GM19099 (cell line): ENCODE data around the gene HMX3.

Experiments used
- POLR2A ChIP-seq: IDR thresholded peaks from 3 replicates; pipeline ENCODE4 v1.6.1; 2011; ENCODE audit warnings: low read depth; ENCODE audit not compliant: insufficient read length; ENCODE audit errors: extremely low read depth

HMX3 gene

DNA sequence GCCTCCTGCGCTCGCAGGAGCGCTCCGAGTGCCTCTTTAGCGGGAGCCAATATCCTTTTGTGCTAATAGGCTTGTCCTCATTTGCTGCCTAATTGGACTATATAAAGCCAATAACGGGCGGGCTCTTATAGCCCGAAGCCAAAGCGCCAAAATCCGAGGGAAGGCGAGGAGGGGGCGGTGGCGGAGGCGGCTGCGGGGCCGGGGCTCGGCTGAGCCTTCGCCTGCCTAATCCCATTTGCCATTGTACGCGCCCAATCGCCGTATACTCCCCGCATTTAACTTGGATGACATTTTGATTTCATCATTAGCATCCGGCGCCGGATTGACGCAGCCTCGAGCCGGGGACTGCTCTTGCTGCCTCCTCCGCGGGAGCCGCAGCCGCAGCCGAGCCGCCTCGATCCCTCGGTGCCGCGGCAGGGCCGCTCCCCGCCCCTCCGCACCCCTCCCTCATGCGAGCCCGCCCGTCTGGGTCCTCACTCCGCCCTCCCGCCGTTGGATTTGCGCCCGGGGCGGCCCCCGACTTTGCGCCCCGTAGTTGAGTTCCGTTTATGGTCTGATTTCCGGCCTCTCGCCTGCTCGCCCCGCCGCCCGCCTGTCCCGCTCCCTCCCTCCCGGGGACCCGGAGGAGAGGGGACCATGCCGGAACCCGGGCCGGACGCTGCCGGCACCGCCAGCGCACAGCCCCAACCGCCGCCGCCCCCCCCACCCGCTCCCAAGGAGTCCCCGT lies at the start of gene HMX3:
TSS of gene HMX3 (plus strand) at position 556 of the 727 bp plus-strand sequence. CDS start at position 637, 81 bp downstream.
- TF ChIP-seq POLR2A, result no peak

DNA sequence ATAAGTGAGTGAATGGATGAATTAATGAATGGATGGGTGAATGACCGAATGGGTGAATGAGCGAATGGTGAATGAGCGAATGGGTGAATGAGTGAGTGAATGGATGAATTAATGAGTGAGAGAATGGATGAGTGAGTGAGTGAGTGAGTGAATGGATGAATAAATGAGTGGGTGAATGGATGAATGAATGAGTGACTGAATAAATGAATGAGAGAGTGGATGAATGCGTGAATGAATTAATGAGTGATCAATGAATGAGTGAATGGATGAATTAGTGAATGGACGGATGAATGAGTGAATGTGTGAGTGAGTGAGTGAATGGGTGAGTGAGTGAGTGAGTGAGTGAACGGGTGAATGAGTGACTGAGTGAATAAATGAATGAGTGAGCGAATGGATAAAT lies 49.5 kb upstream of the HMX3 start:
- no peak for TF ChIP-seq POLR2A

DNA sequence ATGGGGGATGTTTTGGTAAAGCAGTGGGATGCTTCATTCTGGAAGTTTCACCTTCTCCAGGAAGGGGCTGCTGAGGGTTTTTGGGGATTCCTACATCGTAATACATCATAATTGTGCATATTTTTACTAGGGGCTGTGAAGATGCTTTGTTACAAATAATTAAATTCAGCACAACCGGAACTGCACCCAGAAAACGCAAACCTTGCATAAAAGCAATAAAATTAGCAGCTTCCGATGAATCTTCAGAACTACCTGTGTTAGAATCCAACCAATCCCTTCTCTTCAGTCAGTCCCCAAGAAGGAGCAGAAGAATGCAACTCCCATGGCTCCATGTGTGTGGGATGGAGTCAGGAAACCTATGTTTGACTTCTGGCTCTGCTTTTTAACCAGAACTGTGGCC lies 48.4 kb upstream of the HMX3 start:
- TF ChIP-seq POLR2A, result no peak

DNA sequence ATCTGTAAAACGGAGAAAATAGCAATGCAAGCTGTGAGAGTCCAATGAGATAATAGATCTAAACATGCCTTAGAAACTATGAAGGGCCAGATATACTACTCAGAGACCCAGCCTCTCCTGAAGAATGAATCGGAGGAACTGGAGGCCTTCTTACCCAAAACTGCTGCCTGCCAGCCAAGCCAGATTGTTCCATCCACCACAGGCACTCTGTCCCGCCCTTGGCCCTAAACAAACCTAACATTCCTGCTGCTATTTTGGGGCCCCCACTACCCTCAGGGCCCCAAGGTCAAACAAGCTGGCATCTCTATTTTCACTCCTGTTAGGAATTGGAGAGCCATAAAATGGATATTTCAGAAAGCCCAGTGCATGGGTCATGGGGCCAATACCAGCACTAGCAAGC lies 48.0 kb upstream of the HMX3 start:
- TF ChIP-seq POLR2A, result no peak

- TF ChIP-seq POLR2A, result no peak
Observed at GRCh38 chr10:123092635-123093414, 42.9 kb upstream of the HMX3 start.

DNA sequence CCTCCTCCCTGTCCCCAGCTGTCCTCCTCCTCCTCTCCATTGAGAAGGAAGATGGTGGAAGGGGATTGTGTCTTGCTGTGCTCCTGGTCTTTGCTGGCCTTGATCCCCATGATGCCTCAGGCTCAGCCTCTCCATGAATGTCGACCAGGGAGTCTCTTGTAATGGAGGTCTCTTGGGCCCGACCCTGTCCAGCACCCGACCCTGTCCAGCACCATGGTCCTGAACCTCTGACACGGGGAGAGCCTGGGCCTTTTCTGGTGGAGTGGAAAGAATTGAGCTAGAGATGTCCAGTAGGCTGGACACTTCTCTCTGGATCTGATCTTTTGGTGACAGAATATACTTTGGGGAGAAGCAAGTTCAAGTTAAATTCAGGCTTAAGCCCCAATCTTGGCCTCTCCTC lies 42.3 kb upstream of the HMX3 start:
- TF ChIP-seq POLR2A, result no peak

DNA sequence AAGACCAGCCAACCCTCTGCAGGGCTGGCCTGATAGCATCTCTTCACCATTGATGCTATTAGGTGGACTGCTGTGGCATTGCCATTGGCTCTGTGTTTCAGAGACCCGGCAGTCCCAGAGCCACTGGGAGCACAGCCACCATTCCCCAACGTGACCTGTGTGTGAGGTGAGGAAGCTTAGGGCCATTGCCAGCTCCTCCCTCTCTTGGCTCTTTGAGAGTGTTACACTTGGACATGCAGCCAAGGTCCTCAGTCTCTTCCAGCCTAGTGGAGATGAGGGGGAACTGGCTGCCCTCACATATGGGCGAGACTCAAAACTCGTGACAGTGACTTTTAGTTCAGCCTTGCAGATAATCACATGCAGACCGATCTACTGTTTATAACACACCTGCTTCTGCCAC lies 39.3 kb upstream of the HMX3 start:
- no peak for TF ChIP-seq POLR2A

GRCh38 chr10:123097039-123097438 lies 38.7 kb upstream of the HMX3 start:
- TF ChIP-seq POLR2A, result no peak

DNA sequence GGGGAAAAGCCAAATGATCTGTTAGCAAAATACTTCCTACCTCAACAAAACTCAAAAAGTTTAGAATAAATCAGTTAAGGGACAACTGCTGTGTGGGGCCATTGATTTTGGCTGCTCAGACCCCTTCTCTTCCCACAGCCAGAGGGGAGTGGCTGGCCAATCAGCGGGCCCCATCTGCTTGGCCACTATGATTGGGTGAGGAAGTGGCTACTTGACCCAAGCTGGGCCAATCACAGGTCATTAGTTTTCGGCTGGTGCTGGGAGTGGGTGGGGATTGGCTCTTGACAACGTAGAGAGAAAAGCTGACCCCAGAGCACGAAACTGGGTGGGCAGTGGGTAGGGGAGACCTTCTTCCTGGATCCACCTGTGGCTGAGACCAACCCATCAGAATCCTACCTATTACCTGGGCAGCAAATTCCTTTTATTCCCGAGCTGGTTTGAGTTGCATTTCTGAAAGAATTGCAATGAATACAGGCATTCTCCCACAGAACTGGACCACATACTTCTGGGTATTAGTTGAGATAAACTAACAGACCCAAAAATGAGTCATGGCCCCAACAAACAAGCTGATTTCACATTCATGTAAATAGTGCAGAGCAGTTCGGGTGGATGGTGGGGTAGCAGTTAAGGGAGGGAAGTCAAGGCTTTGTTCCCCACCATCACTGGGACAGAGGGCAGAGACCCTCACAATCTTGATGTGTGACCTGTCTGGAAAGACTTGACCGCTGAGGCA lies 35.6 kb upstream of the HMX3 start:
- TF ChIP-seq POLR2A, result no peak

- no peak for TF ChIP-seq POLR2A
Observed at GRCh38 chr10:123101872-123102271, 33.9 kb upstream of the HMX3 start.

- TF ChIP-seq POLR2A, result no peak
Observed at GRCh38 chr10:123102673-123103072, 33.1 kb upstream of the HMX3 start.

DNA sequence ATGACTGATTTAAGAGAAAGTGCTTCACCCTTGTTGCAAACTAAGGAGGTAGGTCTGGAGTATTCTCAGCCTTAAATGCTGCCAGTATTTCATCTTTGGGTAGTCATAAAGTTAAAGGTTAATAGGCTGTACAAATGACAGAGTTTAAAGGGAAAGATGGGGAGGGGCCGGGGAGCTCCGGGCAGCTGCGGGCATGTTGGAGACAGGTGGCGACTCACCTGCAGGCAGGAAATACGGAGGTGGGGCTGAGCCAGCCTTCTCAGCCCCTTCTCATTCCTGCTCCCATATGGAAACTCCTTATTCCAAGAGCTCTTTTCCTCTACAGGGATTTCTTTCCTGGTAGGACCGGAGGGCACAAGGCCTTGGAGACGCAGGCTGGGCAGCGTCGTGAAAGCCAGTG lies 31.8 kb upstream of the HMX3 start:
- no peak for TF ChIP-seq POLR2A

DNA sequence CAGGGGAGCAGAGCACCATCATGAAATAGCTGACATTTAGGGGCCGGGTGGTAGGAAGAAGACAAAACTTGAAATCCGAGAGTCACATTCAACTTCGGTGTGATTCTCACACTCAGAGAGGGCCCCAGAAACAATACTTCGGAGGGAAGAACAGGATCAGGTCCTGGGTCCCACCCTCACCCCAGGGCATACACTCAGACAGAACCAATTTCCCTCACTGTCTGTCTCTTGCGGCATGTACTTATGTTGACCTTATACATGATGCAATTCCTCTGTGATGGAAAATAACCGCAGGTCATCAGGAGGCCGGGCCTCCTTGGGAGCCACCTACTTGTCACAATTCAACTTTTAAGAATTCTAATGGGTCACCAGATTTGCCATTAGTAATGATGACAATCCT lies 26.3 kb upstream of the HMX3 start:
- TF ChIP-seq POLR2A, result no peak

DNA sequence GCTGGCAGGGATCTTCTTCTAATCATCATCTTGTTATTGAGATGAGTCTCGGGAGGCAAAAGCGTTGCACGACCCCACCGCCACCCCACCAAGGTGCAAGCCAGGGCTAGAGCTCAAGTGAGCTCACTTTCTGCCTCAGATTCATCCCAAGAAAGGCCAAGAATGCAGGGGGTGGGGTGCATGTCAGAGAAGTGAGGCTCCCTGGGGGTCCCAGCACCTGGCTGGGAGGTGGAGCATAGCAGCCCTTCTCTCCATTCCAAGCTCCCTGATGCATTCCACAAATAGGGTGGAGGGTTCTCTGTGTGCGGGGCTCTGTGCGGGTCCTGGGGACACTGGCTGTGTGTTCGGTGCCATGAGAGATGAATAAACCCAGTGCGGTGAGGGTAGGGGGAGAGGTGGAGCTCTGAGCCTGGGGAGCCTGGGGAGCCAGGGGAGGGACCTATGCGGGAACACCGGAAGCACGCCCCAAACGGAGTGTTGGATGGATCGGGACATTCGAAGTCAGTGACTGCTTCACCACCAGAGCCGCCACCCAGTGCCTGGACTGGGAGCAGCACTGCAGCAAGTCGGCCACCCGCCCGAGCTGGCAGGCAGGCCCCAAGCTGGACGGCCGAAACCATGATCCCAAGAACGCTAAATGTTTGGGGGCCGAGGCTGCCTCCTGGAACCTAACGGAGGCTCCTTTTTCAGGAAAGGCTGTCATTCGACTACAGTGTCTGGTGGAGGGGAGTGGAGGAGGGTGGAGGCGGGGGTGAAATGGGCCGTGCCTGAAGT lies 17.9 kb upstream of the HMX3 start:
- no peak for TF ChIP-seq POLR2A

- TF ChIP-seq POLR2A, result no peak
Observed at GRCh38 chr10:123119081-123119480, 16.7 kb upstream of the HMX3 start.
